CD4-positive, CD25-positive, alpha-beta regulatory T cell (primary cell): ENCODE results near the gene ST8SIA2. TPM values are rescaled to one million over a fixed set of nuclear protein-coding genes. Genes with fewer than 3 reads are reported as not detected.

Experiments
- ATAC-seq, 2 donors: fragments of 150-1000 bp; cut with Tn5 transposase; one replicate each; pipeline ENCODE4 v1.10.0; 2021; ENCODE audit warnings: low read depth in 2 of 2, moderate number of reproducible peaks in 2 of 2, moderate library complexity in 1 of 2
- DNase-seq, 3 donors: peaks; one replicate each; pipeline versions ENCODE4 v3.0.0 to v3.0.0-alpha.2; 2012 to 2022; ENCODE audit warnings: mixed read lengths in 1 of 3
- H3K27ac ChIP-seq: one replicate; pipeline ENCODE4 v1.7.0; 2013; ENCODE audit warnings: mild to moderate bottlenecking, low read length; ENCODE audit not compliant: insufficient read depth, poor library complexity, severe bottlenecking
- H3K27me3 ChIP-seq: one replicate; pipeline ENCODE4 v1.7.0; 2013; ENCODE audit warnings: low read length; ENCODE audit not compliant: control insufficient read depth, insufficient read depth
- H3K36me3 ChIP-seq: one replicate; pipeline ENCODE4 v1.7.0; 2013; ENCODE audit warnings: mild to moderate bottlenecking, low read length, moderate library complexity; ENCODE audit not compliant: control insufficient read depth, insufficient read depth
- H3K4me1 ChIP-seq: 2 replicates; pipeline ENCODE4 v1.7.0; 2013; ENCODE audit warnings: mild to moderate bottlenecking, low read length; ENCODE audit not compliant: insufficient read depth, control insufficient read depth, poor library complexity, severe bottlenecking
- H3K4me3 ChIP-seq: one replicate; pipeline ENCODE4 v1.7.0; 2013; ENCODE audit warnings: low read depth, mild to moderate bottlenecking, low read length, moderate library complexity
- H3K9me3 ChIP-seq, 2 experiments: 1 replicate in 1 of 2; 2 replicates in 1 of 2; pipeline ENCODE4 v1.7.0; 2013; ENCODE audit warnings: low read length in 2 of 2, mild to moderate bottlenecking in 1 of 2, moderate library complexity in 1 of 2; ENCODE audit not compliant: control insufficient read depth in 2 of 2
- H3K27ac Mint-ChIP-seq, 3 donors: one replicate each; pipeline ENCODE4 v1.8.0; 2020 to 2022; ENCODE audit warnings: mild to moderate bottlenecking in 3 of 3, mixed read lengths in 3 of 3, moderate library complexity in 2 of 3
- H3K27me3 Mint-ChIP-seq: one replicate; pipeline ENCODE4 v1.8.0; 2022; ENCODE audit warnings: mild to moderate bottlenecking, mixed read lengths
- H3K36me3 Mint-ChIP-seq: one replicate; pipeline ENCODE4 v1.8.0; 2020; ENCODE audit warnings: mixed read lengths
- H3K4me1 Mint-ChIP-seq, 4 donors: one replicate each; pipeline ENCODE4 v1.8.0; 2020 to 2022; ENCODE audit warnings: mixed read lengths in 4 of 4, mild to moderate bottlenecking in 1 of 4
- H3K4me3 Mint-ChIP-seq, 4 donors: one replicate each; pipeline ENCODE4 v1.8.0; 2020 to 2022; ENCODE audit warnings: mild to moderate bottlenecking in 4 of 4, mixed read lengths in 4 of 4, moderate library complexity in 3 of 4
- H3K9me3 Mint-ChIP-seq, 7 donors: one replicate each; pipeline ENCODE4 v1.8.0; 2020 to 2022; ENCODE audit warnings: mixed read lengths in 7 of 7, mild to moderate bottlenecking in 3 of 7, moderate library complexity in 2 of 7
- polyA plus RNA-seq, 4 donors: library from polyadenylated mRNA; unstranded; fragments of 300-500 nt; fragmentation: Illumina TruSeq; gene quantifications; one replicate each; pipeline ENCODE4 v1.2.3, GENCODE V29; 2021
- total RNA-seq: library from RNA; stranded (reverse); gene quantifications from one replicate; pipeline ENCODE4 v1.2.3, GENCODE V29; 2022

ST8SIA2 gene
- total and polyA plus RNA-seq, 5 donors from 2014 or later: not detected

DNA sequence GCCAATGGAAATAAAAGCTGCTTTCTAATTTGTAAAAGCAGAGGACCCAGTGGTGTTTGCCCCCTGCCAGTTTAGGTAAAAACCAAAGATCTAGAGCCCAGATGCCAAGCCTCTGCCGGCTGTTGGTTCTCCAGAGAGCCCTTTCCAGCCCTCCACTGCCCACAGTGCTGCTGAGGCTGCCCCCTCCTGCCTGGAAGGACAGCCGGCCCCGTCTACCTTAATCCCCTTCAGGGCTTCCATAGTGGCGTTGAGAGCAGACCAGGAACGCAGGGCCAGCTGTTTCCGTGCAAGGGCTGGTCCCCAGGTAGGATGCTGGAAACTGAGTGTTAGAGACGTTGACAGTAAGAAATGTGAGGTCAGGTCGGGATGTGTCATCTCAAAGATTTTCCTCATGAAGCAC, 6.9 kb downstream of the ST8SIA2 start:
- ATAC-seq (no peak), DNase-seq (no peak)
- Histone ChIP-seq H3K9me3 (no peaks in the 10 kb centered on the region), H3K4me1 (no peaks in the 10 kb centered on the region), H3K27me3 (no peaks in the 10 kb centered on the region), H3K4me3 (no peak overlapping the region), H3K27ac (no peak overlapping the region), H3K36me3 (no peaks in the 10 kb centered on the region)
- H3K36me3 Mint-ChIP-seq: no peaks in the 10 kb centered on the region
- peaks cover 0 to 3% (median under 1%) of the 10 kb centered on the region in 4 donors for H3K4me1 Mint-ChIP-seq
- H3K9me3 Mint-ChIP-seq: peaks cover 0 to 3% (median 0%) of the 10 kb centered on the region in 7 donors
- H3K27ac Mint-ChIP-seq: no peak overlapping the region
- peaks cover 35% of the 10 kb centered on the region for H3K27me3 Mint-ChIP-seq
- H3K4me3 Mint-ChIP-seq: no peak overlapping the region

DNA sequence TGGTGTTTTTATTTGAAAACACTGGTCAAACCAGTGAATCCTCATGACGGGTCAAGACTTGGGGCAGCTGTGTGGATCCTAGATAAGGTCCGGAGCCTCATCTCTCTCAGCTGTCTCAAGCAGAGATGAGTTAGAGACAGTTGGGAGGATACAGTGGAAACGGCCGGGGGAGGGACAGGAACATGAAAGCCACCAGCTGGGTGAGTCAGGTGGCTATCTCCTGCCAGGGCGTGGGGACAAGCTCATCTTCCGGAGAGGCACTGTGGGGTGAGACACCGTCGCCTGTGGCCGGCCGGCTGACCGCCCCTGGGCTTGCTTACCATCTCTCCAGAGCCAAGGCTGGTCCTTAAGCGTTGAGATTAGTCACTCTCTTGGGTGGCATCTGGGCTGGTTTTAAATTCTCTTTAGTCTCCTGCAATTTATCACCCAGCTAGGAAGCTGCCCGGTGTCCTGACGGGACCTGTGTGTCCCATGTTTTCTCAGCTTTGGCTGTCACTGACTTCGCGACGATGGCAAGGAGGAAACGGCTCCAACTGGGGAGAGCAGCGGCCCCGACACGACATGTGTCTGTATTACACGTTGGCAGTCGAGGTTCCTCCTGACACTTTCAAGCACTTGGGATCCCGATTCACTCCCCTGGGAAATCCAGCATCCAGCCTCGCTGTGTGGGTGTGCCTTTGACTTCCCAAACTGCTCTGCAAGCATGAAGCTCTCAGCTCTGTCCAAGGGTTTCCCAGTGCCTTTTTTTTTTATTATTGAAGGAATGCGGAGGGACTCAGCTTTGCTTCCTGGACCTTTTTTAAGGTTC, 7.5 kb downstream of the ST8SIA2 start:
- H3K36me3 Mint-ChIP-seq: no peaks in the 10 kb centered on the region
- no peak overlapping the region for H3K4me3 Mint-ChIP-seq
- no peak overlapping the region for H3K4me3 ChIP-seq
- DNase-seq (no peak), ATAC-seq (no peak)
- no peak overlapping the region for H3K27ac ChIP-seq
- H3K27me3 ChIP-seq: no peaks in the 10 kb centered on the region
- peaks cover 28% of the 10 kb centered on the region for H3K27me3 Mint-ChIP-seq
- H3K27ac Mint-ChIP-seq: no peak overlapping the region
- no peaks in the 10 kb centered on the region for H3K4me1 ChIP-seq
- no peaks in the 10 kb centered on the region for H3K36me3 ChIP-seq
- H3K9me3 ChIP-seq: no peaks in the 10 kb centered on the region
- peaks cover 0 to 2% (median 0%) of the 10 kb centered on the region in 7 donors for H3K9me3 Mint-ChIP-seq
- no peaks in the 10 kb centered on the region for H3K4me1 Mint-ChIP-seq

DNA sequence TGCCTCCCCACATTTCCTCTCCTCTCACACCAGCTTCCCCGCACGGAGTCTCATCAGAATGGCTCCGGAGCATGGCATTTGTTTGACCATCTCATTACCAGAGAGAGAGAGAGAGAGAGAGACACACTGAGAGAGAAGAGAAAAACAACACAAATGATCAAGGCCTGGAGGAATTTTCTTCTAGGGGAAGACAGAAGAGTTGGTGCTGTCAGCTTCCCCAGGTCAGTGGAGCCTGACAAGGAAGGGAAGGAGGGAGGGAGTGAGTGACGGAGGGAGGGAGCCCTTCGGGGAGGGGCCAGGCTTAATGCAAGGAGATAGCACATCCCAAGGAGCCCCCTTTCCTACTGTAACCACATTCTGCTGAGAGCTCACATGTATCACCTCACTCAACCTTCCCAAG, 9.1 kb downstream of the ST8SIA2 start:
- peaks cover 23% of the 10 kb centered on the region for H3K27me3 Mint-ChIP-seq
- Histone ChIP-seq H3K4me1 (no peaks in the 10 kb centered on the region), H3K36me3 (no peaks in the 10 kb centered on the region), H3K27me3 (no peaks in the 10 kb centered on the region), H3K9me3 (no peaks in the 10 kb centered on the region), H3K4me3 (no peak overlapping the region), H3K27ac (no peak overlapping the region)
- ATAC-seq (no peak), DNase-seq (no peak)
- H3K27ac Mint-ChIP-seq: no peak overlapping the region
- H3K36me3 Mint-ChIP-seq: no peaks in the 10 kb centered on the region
- no peaks in the 10 kb centered on the region for H3K9me3 Mint-ChIP-seq
- no peak overlapping the region for H3K4me3 Mint-ChIP-seq
- no peaks in the 10 kb centered on the region for H3K4me1 Mint-ChIP-seq

DNA sequence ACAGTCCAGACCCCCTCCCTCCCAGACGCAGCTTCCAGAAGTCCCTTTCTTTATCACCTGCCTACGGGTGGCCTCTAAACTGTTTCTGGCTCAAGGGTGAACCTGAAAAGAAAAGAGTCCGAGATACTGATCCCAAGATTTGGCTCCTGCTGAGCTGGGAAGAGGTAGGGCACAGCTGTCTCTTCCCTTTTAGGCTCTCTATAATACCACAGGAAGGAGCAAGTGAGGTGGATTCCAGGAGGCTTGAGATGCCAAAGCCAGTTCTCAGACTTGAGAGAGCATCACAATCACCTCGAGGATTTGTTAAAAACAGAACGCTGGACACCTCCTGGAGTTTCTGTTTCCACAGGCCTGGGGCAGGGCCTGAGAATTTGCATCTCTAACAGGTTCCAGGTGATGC, 12.3 kb downstream of the ST8SIA2 start:
- Histone ChIP-seq H3K36me3 (no peaks in the 10 kb centered on the region), H3K9me3 (no peaks in the 10 kb centered on the region), H3K4me1 (no peaks in the 10 kb centered on the region), H3K27me3 (no peaks in the 10 kb centered on the region), H3K4me3 (no peak overlapping the region), H3K27ac (no peak overlapping the region)
- Mint-ChIP-seq H3K27ac (no peak overlapping the region), H3K4me1 (no peaks in the 10 kb centered on the region), H3K27me3 (peaks cover 17% of the 10 kb centered on the region), H3K4me3 (no peak overlapping the region), H3K9me3 (no peaks in the 10 kb centered on the region), H3K36me3 (no peaks in the 10 kb centered on the region)
- DNase-seq (no peak), ATAC-seq (no peak)

DNA sequence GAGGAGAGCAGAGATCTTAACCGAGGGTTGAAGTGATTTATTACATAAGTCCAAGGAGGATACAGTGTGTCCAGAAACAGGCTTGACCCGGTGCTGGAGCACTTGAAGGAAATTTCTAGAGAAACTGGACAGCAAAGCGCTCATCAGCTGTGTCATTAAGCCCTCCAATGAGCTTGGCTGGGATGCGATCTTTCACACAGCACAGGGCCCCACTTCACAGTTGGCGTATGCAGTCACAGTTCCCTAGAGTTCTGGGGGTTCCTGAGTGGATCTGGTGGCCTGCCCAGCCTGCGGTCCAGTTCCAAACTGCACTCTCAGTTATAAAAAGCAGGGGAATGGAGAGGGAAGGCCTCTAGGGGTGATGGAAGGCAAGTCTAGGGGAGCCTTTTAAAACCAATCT, 13.6 kb downstream of the ST8SIA2 start:
- Histone ChIP-seq H3K27me3 (no peaks in the 10 kb centered on the region), H3K4me1 (no peaks in the 10 kb centered on the region), H3K36me3 (no peaks in the 10 kb centered on the region), H3K27ac (no peak overlapping the region), H3K4me3 (no peak overlapping the region), H3K9me3 (no peaks in the 10 kb centered on the region)
- H3K4me3 Mint-ChIP-seq: no peak overlapping the region
- no peak overlapping the region for H3K27ac Mint-ChIP-seq
- ATAC-seq: no peak
- no peak for DNase-seq
- H3K9me3 Mint-ChIP-seq: no peaks in the 10 kb centered on the region
- H3K4me1 Mint-ChIP-seq: no peaks in the 10 kb centered on the region
- no peaks in the 10 kb centered on the region for H3K36me3 Mint-ChIP-seq
- H3K27me3 Mint-ChIP-seq: peaks cover 15% of the 10 kb centered on the region

DNA sequence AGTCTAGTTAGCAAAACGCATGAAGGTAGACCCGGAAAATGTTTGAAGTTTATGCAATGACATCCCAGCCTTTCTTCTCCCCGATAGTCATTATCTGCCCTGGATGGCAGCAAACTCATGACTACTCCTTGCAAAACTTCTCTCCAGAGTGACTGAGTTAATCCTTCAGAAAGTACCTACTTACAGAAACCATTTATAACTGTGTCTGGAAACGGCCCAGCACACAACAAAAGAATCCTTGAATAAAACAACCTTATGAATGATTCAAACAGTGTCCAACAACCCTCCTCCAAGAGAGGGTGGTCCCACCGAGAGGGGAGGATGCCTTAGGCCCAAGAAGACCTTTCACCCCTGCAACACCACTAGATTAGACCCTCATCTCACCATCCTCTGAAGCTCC, 14.2 kb downstream of the ST8SIA2 start:
- no peak overlapping the region for H3K4me3 Mint-ChIP-seq
- no peak overlapping the region for H3K27ac Mint-ChIP-seq
- Histone ChIP-seq H3K36me3 (no peaks in the 10 kb centered on the region), H3K4me1 (no peaks in the 10 kb centered on the region), H3K4me3 (no peak overlapping the region), H3K27me3 (no peaks in the 10 kb centered on the region), H3K27ac (no peak overlapping the region), H3K9me3 (no peaks in the 10 kb centered on the region)
- no peaks in the 10 kb centered on the region for H3K36me3 Mint-ChIP-seq
- no peaks in the 10 kb centered on the region for H3K9me3 Mint-ChIP-seq
- H3K4me1 Mint-ChIP-seq: no peaks in the 10 kb centered on the region
- H3K27me3 Mint-ChIP-seq: peaks cover 15% of the 10 kb centered on the region
- DNase-seq: no peak
- no peak for ATAC-seq

DNA sequence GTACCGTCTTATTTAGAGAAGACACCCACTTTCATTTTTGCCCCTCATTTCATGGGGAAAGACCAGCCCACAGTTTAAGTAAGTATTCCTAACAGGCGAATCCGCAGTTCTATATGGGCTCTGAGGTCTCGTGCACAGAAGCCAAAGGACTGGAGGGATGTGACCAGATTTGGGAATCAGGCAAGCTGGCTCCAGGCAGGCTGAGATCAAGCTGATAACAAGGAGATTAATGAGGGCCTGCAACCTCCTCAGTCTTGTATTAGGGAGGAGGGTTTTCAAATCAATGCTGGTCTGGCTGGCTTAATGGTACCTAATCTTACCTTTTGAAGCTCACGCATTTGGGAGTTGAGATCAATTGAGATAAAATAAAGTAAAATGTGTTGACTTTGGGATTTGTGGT, 15.3 kb downstream of the ST8SIA2 start:
- H3K9me3 ChIP-seq: no peaks in the 10 kb centered on the region
- no peak for DNase-seq
- Mint-ChIP-seq H3K4me3 (no peak overlapping the region), H3K27me3 (peaks cover 15% of the 10 kb centered on the region), H3K9me3 (no peaks in the 10 kb centered on the region), H3K4me1 (no peaks in the 10 kb centered on the region), H3K36me3 (no peaks in the 10 kb centered on the region), H3K27ac (no peak overlapping the region)
- no peaks in the 10 kb centered on the region for H3K36me3 ChIP-seq
- H3K27ac ChIP-seq: no peak overlapping the region
- no peak overlapping the region for H3K4me3 ChIP-seq
- no peaks in the 10 kb centered on the region for H3K27me3 ChIP-seq
- no peak for ATAC-seq
- no peaks in the 10 kb centered on the region for H3K4me1 ChIP-seq

DNA sequence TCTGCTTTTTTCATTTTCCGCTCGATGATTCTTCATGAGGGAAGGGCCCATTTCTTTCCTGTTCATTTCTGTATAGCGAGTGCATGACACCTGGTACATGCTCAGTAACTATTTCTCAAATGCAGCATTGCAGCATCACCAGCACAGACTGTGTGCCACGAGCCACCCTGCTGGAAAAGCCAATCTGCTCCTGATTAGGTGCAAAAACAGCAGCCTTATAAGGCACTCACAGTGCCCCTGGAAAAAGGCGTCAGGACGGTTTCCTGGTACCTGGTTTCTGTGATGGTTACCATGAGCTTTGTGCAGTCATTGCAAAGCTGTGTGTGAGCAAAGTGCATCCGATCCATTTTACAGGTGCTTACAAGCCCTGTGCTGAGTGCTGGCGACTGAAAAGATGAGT, 15.8 kb downstream of the ST8SIA2 start:
- no peaks in the 10 kb centered on the region for H3K4me1 ChIP-seq
- H3K27me3 ChIP-seq: no peaks in the 10 kb centered on the region
- H3K9me3 ChIP-seq: no peaks in the 10 kb centered on the region
- ATAC-seq: no peak
- Mint-ChIP-seq H3K4me1 (no peaks in the 10 kb centered on the region), H3K36me3 (no peaks in the 10 kb centered on the region), H3K27me3 (peaks cover 15% of the 10 kb centered on the region), H3K9me3 (no peaks in the 10 kb centered on the region), H3K27ac (no peak overlapping the region), H3K4me3 (no peak overlapping the region)
- no peak overlapping the region for H3K4me3 ChIP-seq
- no peaks in the 10 kb centered on the region for H3K36me3 ChIP-seq
- H3K27ac ChIP-seq: no peak overlapping the region
- DNase-seq: no peak
